T-helper 2 cell treated with Interferon-gamma antibody and Interleukin-4, amounts not matched to agents 5 μg/mL and 100 μg/mL, for 36 hours (primary cell): Measurements from ENCODE around the gene FAM117A.
A peak's percentile ranks its signal among the peaks of the same experiment; 100 is the strongest.

Source experiments
- DNase-seq: peaks from one replicate; pipeline ENCODE4 v3.0.0; 2021; ENCODE audit warnings: low spot score
- H3K27ac Mint-ChIP-seq: one replicate; pipeline ENCODE4 v1.8.0; 2021; ENCODE audit warnings: mild to moderate bottlenecking, mixed read lengths
- H3K27me3 Mint-ChIP-seq: one replicate; pipeline ENCODE4 v1.8.0; 2021; ENCODE audit warnings: low read depth, mixed read lengths
- H3K36me3 Mint-ChIP-seq: one replicate; pipeline ENCODE4 v1.8.0; 2021; ENCODE audit warnings: low read depth, mixed read lengths
- H3K4me1 Mint-ChIP-seq: one replicate; pipeline ENCODE4 v1.8.0; 2021; ENCODE audit warnings: low read depth, mixed read lengths
- H3K4me3 Mint-ChIP-seq: one replicate; pipeline ENCODE4 v1.8.0; 2022; ENCODE audit warnings: mild to moderate bottlenecking, moderate library complexity, mixed read lengths
- H3K9me3 Mint-ChIP-seq: one replicate; pipeline ENCODE4 v1.8.0; 2021; ENCODE audit warnings: mixed read lengths

The FAM117A gene

GRCh38 chr17:49763735-49764558, at the start of gene FAM117A:
TSS of gene FAM117A (minus strand) at chr17:49764131. CDS start at chr17:49764087, 44 bp downstream.
- DNase-seq, result peak; percentile 96
- Mint-ChIP-seq H3K4me3 (peak within 1 kb of the TSS; percentile 94), H3K27me3 (peaks cover 36% of the 10 kb centered on the region), H3K9me3 (no peaks in the 10 kb centered on the region), H3K27ac (peak within 1 kb of the TSS; percentile 92), H3K36me3 (peaks cover 17% of the 10 kb centered on the region), H3K4me1 (peaks cover 43% of the 10 kb centered on the region)

GRCh38 chr17:49809056-49809455, 45.1 kb upstream of the FAM117A start:
- peaks cover 54% of the 10 kb centered on the region for H3K36me3 Mint-ChIP-seq
- no peak for DNase-seq
- H3K4me3 Mint-ChIP-seq, result no peak overlapping the region
- no peaks in the 10 kb centered on the region for H3K27me3 Mint-ChIP-seq
- peaks cover 7% of the 10 kb centered on the region for H3K4me1 Mint-ChIP-seq
- H3K27ac Mint-ChIP-seq, result no peak overlapping the region
- H3K9me3 Mint-ChIP-seq, result no peaks in the 10 kb centered on the region

GRCh38 chr17:49798738-49799137, 34.8 kb upstream of the FAM117A start:
- H3K27ac Mint-ChIP-seq, result no peak overlapping the region
- no peak for DNase-seq
- no peak overlapping the region for H3K4me3 Mint-ChIP-seq
- H3K36me3 Mint-ChIP-seq, result peaks cover 52% of the 10 kb centered on the region
- no peaks in the 10 kb centered on the region for H3K9me3 Mint-ChIP-seq
- no peaks in the 10 kb centered on the region for H3K27me3 Mint-ChIP-seq
- peaks cover 25% of the 10 kb centered on the region for H3K4me1 Mint-ChIP-seq

GRCh38 chr17:49798182-49798581, 34.3 kb upstream of the FAM117A start:
- Mint-ChIP-seq H3K27ac (no peak overlapping the region), H3K36me3 (peaks cover 54% of the 10 kb centered on the region), H3K27me3 (no peaks in the 10 kb centered on the region), H3K4me1 (peaks cover 27% of the 10 kb centered on the region), H3K9me3 (no peaks in the 10 kb centered on the region), H3K4me3 (no peak overlapping the region)
- no peak for DNase-seq

- Mint-ChIP-seq H3K27ac (no peak overlapping the region), H3K27me3 (no peaks in the 10 kb centered on the region), H3K4me1 (peaks cover 32% of the 10 kb centered on the region), H3K4me3 (no peak overlapping the region), H3K36me3 (peaks cover 67% of the 10 kb centered on the region), H3K9me3 (no peaks in the 10 kb centered on the region)
- no peak for DNase-seq
Observed at GRCh38 chr17:49795372-49795771, 31.4 kb upstream of the FAM117A start.

- peaks cover 66% of the 10 kb centered on the region for H3K36me3 Mint-ChIP-seq
- no peak overlapping the region for H3K27ac Mint-ChIP-seq
- H3K4me3 Mint-ChIP-seq, result no peak overlapping the region
- H3K9me3 Mint-ChIP-seq, result no peaks in the 10 kb centered on the region
- peaks cover 40% of the 10 kb centered on the region for H3K4me1 Mint-ChIP-seq
- H3K27me3 Mint-ChIP-seq, result no peaks in the 10 kb centered on the region
- no peak for DNase-seq
Observed at GRCh38 chr17:49793309-49793708, 29.4 kb upstream of the FAM117A start.

- Mint-ChIP-seq H3K4me1 (peaks cover 34% of the 10 kb centered on the region), H3K9me3 (no peaks in the 10 kb centered on the region), H3K36me3 (peaks cover 41% of the 10 kb centered on the region), H3K4me3 (peak overlapping the region; percentile 91), H3K27me3 (peaks cover 1% of the 10 kb centered on the region), H3K27ac (peak overlapping the region; percentile 98)
- no peak for DNase-seq
Observed at GRCh38 chr17:49789243-49789578, 25.3 kb upstream of the FAM117A start.

GRCh38 chr17:49788478-49789242, 24.7 kb upstream of the FAM117A start, which contains the start of gene KAT7:
TSS of gene KAT7 (plus strand) at chr17:49788681. CDS start at chr17:49788835, 154 bp downstream.
- Mint-ChIP-seq H3K27ac (peak within 1 kb of the TSS; percentile 98), H3K27me3 (peaks cover 2% of the 10 kb centered on the region), H3K4me1 (peaks cover 34% of the 10 kb centered on the region), H3K4me3 (peak within 1 kb of the TSS; percentile 91), H3K36me3 (peaks cover 36% of the 10 kb centered on the region), H3K9me3 (no peaks in the 10 kb centered on the region)
- DNase-seq, result peak; percentile 99

- peak overlapping the region; percentile 91 for H3K4me3 Mint-ChIP-seq
- H3K27ac Mint-ChIP-seq, result peak overlapping the region; percentile 98
- H3K9me3 Mint-ChIP-seq, result no peaks in the 10 kb centered on the region
- DNase-seq, result no peak
- H3K27me3 Mint-ChIP-seq, result peaks cover 2% of the 10 kb centered on the region
- H3K4me1 Mint-ChIP-seq, result peaks cover 32% of the 10 kb centered on the region
- peaks cover 31% of the 10 kb centered on the region for H3K36me3 Mint-ChIP-seq
Observed at GRCh38 chr17:49787884-49788477, 24.1 kb upstream of the FAM117A start.

- Mint-ChIP-seq H3K27me3 (peaks cover 2% of the 10 kb centered on the region), H3K4me1 (peaks cover 19% of the 10 kb centered on the region), H3K36me3 (peaks cover 7% of the 10 kb centered on the region), H3K9me3 (no peaks in the 10 kb centered on the region), H3K27ac (no peak overlapping the region), H3K4me3 (no peak overlapping the region)
- no peak for DNase-seq
Observed at GRCh38 chr17:49784636-49785035, 20.7 kb upstream of the FAM117A start.

- peaks cover 14% of the 10 kb centered on the region for H3K4me1 Mint-ChIP-seq
- no peak overlapping the region for H3K4me3 Mint-ChIP-seq
- H3K27ac Mint-ChIP-seq, result no peak overlapping the region
- no peaks in the 10 kb centered on the region for H3K9me3 Mint-ChIP-seq
- no peak for DNase-seq
- H3K27me3 Mint-ChIP-seq, result peaks cover 2% of the 10 kb centered on the region
- no peaks in the 10 kb centered on the region for H3K36me3 Mint-ChIP-seq
Observed at GRCh38 chr17:49783791-49784190, 19.9 kb upstream of the FAM117A start.

GRCh38 chr17:49783071-49783715, 19.3 kb upstream of the FAM117A start:
- peaks cover 12% of the 10 kb centered on the region for H3K4me1 Mint-ChIP-seq
- no peaks in the 10 kb centered on the region for H3K9me3 Mint-ChIP-seq
- peaks cover 2% of the 10 kb centered on the region for H3K27me3 Mint-ChIP-seq
- no peaks in the 10 kb centered on the region for H3K36me3 Mint-ChIP-seq
- no peak for DNase-seq
- H3K4me3 Mint-ChIP-seq, result no peak overlapping the region
- no peak overlapping the region for H3K27ac Mint-ChIP-seq

GRCh38 chr17:49779739-49780231, 15.9 kb upstream of the FAM117A start:
- no peak overlapping the region for H3K27ac Mint-ChIP-seq
- peak; percentile 16 for DNase-seq
- H3K36me3 Mint-ChIP-seq, result no peaks in the 10 kb centered on the region
- peaks cover 2% of the 10 kb centered on the region for H3K4me1 Mint-ChIP-seq
- no peaks in the 10 kb centered on the region for H3K9me3 Mint-ChIP-seq
- H3K4me3 Mint-ChIP-seq, result no peak overlapping the region
- peaks cover 6% of the 10 kb centered on the region for H3K27me3 Mint-ChIP-seq
